ENCODE results near the gene SAP30L.

DNA sequence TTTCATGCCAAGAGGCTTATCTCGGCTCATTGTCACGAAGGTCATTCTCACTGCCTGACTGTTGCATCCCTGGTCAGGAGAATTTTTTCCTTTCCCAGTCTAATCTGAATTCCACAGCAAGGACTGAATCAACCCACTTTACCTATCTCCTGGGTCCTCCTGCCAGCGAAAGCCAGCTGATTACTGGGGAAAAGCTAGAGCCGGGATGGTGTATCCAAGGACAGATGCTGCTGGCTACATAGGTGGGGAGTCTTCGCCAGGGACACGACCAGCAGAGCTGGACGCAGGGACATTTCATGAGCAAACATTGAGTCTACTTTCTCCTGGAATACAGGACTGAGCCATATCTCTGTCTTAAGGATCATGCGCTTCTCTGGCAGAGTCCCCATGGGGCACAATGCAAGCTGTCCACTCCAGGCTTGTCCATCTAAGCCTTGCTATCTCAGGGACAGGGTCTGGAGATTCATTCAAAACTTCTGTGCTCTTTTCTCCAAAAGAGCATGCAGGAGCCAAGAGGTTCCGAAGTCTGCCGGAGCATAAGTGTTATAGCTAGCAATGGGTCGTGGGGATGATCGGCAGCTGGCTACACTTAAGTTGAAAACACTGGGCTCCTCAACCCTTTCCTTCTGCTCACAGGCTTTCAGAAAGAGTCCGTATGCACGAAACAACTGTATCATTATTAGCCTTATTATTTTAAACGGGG, 38.7 kb downstream of the SAP30L start:
- TF ChIP-seq POLR2A (IDR thresholded peaks at IDR 0.05; ENCODE audit: low read length), result no peak
- no peak for TF ChIP-seq GATA1 (IDR thresholded peaks at IDR 0.05; ENCODE audit: low read depth, low read length)

Data from erythroblast (primary cell).